ENCODE results near the gene OR1M1. TPM values are rescaled to one million over a fixed set of nuclear protein-coding genes. Genes with fewer than 3 reads are reported as not detected.
A peak's percentile ranks its signal among the peaks of the same experiment; 100 is the strongest.
"Not testable (repeated sequence)": the region's sequence is repeated elsewhere in the genome, so short reads cannot be mapped to it uniquely, and the experiment has no call there.

Gene OR1M1
- polyA plus RNA-seq, 1 donor from 2014 or later: not detected

DNA sequence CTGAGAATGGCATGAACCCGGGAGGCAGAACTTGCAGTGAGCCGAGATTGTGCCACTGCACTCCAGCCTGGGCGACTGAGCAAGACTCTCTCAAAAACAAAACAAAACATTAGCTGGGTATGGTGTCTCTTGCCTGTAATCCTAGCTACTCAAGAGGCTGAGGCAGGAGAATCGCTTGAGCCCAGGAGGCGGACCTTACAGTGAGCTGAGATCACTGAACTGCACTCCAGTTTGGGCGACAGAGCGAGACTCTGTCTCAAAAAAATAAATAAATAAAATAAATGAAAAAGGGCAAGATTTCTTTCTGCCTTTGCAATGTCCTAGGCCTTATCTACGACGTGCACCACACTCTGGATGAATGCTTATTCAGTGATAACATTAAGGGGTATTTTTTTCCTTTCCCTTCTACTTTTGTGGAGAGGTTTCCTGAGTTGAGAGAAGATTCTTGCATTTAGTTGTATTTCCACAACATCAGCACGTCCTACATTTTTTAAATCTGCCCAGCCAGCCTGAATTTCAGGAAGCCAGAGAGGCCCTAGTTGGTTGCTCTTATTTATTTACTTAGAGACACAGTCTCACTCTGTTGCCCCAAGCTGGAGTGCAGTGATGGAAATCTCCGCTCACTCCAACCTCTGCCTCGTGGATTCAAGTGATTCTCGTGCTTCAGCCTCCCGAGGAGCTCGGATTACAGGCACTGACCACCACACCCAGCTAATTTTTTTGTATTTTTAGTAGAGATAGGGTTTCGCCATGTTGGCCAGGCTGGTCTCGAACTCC lies 26.1 kb upstream of the OR1M1 start:
- H3K27ac Mint-ChIP-seq: no peak overlapping the region

DNA sequence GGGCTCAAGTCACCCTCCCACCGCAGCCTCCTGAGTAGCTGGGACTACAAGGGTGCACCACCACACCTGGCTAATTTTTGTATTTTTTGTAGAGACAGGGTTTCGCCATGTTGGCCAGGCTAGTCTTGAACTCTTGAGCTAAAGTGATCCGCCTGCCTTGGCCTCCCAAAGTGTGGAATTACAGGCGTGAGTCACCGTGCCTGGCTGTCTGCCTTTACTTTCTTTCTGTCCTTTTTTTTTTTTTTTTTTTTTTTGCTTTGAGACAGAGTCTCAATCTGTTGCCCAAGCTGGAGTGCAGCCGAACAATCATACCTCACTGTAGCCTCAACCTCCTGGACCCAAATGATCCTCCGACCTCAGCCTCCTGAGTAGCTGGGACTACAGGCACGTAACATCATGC lies 25.0 kb upstream of the OR1M1 start:
- Mint-ChIP-seq H3K36me3 (no peaks in the 10 kb centered on the region), H3K9me3 (peaks cover 4% of the 10 kb centered on the region in 3 donors), H3K27ac (no peak overlapping the region), H3K4me1 (no peaks in the 10 kb centered on the region), H3K27me3 (peaks cover 1% of the 10 kb centered on the region), H3K4me3 (no peak overlapping the region)

More for the DNA sequence above, 26.1 kb upstream of the OR1M1 start:
- peaks cover 1% of the 10 kb centered on the region for H3K27me3 Mint-ChIP-seq
- no peaks in the 10 kb centered on the region for H3K36me3 Mint-ChIP-seq
- no peak overlapping the region for H3K4me3 Mint-ChIP-seq
- H3K4me1 Mint-ChIP-seq: no peaks in the 10 kb centered on the region
- peaks cover 4% of the 10 kb centered on the region in 3 donors for H3K9me3 Mint-ChIP-seq

DNA sequence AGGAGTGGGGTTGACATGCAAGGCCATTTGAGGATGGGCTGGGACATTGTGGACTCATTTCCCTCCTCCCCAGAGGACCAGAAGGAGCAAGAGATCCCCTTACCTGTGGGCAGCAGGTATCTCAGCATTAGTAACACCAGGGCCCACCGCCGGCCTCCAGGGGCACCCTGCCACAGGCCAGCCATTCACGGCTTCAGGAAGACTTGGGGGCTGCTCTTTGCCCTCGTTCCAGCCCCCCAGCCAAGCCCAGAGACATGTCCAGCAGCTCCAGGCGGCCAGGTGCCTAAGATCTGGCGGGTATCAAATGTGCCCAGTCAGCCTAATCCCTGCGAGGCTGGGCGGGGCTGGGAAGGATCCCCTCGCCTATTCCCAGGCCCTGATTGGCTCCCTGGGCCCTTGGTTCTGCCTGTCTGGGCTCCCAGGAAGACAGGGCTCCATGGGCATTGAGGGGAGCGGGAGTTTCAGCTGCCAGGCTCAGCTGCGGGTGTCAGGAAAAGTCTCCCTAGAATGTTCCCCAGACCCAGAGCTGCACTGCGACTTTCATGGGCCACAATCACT lies 21.3 kb upstream of the OR1M1 start:
- no peaks in the 10 kb centered on the region for H3K4me1 Mint-ChIP-seq
- no peak overlapping the region for H3K4me3 Mint-ChIP-seq
- H3K27ac Mint-ChIP-seq: no peak overlapping the region
- peaks cover 0 to 2% (median 0%) of the 10 kb centered on the region in 3 donors for H3K9me3 Mint-ChIP-seq
- H3K36me3 Mint-ChIP-seq: no peaks in the 10 kb centered on the region
- H3K27me3 Mint-ChIP-seq: no peaks in the 10 kb centered on the region

DNA sequence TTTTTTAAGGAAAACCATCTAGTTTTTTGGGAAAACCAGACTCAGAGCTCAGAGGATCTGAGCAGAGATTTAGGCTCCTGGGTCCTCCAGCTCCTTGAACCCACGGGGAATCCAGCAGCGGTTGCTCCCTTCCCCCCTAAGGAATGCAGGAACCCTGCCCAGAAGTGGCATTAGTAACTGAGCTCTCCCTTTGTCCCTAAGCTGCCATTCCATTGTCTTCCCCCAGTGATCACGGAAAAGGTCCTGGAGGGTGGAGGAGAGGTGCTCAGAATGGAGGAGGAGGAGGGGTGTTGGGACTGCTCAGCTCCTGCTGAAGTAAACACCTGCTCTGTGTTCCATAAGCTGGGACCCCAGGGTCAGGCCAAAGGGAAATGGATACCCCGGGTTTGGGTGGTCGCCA lies 16.8 kb upstream of the OR1M1 start:
- Mint-ChIP-seq H3K27me3 (peaks cover 2% of the 10 kb centered on the region), H3K9me3 (peaks cover 0 to 3% (median 0%) of the 10 kb centered on the region in 3 donors), H3K27ac (no peak overlapping the region), H3K4me3 (no peak overlapping the region), H3K36me3 (no peaks in the 10 kb centered on the region), H3K4me1 (peaks cover 0 to 2% (median 0%) of the 10 kb centered on the region in 3 donors)

DNA sequence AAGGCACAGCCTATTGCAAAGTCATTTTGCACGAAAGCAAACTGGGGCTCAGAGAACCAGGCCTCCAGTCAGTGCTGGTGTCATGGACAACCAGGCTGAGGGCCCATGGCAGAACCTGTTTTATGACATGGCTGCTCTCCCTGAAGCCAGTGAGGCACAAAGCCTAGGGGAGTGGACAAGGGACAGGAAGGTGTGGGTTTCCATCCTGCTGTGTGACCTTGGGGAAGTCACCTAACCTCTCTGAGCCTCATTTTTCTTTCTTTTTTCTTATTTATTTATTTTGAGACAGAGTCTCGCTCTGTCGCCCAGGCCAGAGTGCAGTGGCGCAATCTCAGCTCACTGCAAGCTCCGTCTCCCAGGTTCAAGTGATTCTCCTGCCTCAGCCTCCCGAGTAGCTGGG lies 15.1 kb upstream of the OR1M1 start:
- H3K4me1 Mint-ChIP-seq, H3K27ac Mint-ChIP-seq, H3K36me3 Mint-ChIP-seq, H3K27me3 Mint-ChIP-seq, H3K4me3 Mint-ChIP-seq, H3K9me3 Mint-ChIP-seq: not testable (repeated sequence)

DNA sequence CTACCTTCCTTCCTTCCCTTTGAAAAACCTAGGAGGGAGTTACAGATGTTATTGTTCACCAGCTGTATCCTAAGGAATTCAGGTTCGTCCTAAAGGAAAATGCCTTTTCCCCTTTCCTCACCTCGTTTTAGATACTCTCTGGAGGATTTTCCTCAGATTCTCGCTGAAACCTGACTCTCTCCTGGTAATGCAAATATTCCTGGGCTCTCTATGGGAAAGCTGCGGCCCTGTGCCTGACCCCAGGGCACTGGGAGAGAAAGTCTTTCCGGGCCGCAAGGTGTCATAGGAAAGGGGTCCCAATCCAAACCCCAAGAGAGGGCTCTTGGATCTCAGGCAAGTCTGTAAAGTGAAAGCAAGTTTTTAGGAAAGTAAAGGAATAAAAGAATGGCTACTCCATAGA lies 13.1 kb upstream of the OR1M1 start:
- Mint-ChIP-seq H3K4me3 (no peak overlapping the region), H3K27me3 (peaks cover 2% of the 10 kb centered on the region), H3K36me3 (no peaks in the 10 kb centered on the region), H3K9me3 (peaks cover 0 to 3% (median 0%) of the 10 kb centered on the region in 3 donors), H3K4me1 (peaks cover 0 to 2% (median 0%) of the 10 kb centered on the region in 3 donors), H3K27ac (no peak overlapping the region)

DNA sequence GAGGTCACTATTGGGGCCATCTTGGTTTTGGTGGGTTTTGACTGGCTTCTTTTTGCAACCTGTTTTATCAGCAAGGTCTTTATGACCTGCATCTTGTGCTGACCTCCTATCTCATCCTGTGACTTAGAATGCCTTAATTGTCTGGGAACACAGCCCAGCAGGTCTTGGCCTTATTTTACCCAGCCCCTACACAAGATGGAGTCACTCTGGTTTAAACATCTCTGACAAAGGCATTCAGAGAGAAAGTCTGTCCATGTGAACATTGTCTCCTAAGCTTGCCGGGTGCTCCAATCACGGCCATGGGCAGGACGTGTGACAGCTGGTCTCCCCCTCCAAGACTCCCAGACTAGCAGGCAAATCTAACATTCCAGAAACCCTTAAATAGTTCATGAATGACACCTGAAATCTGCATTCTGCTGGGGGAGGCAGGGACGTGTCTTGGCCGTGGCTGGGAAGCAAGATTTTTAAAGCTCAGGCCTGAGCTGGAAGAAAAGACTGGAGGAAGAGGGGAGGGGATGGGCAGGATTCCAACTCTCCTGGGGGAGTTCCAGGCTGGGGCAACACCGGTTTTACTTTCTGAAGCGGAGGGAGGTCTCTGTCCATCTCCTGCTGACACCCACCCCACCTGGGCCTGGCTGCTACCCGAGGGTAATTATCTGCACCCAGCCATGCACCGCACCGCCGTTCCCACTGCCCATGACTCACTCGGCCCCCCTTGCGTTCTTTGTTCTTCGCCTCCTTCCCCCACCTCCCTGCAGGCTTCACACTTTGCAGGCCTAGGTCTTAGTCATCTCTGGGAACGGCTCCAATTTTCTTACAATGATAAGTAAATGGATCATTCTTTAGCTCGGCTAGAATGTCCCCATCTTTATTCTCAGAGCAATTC lies 11.6 kb upstream of the OR1M1 start:
- H3K36me3 Mint-ChIP-seq: no peaks in the 10 kb centered on the region
- peaks cover 0 to 2% (median 0%) of the 10 kb centered on the region in 3 donors for H3K9me3 Mint-ChIP-seq
- H3K4me3 Mint-ChIP-seq: no peak overlapping the region
- H3K27me3 Mint-ChIP-seq: peaks cover 2% of the 10 kb centered on the region
- H3K4me1 Mint-ChIP-seq: peaks cover 0 to 2% (median 0%) of the 10 kb centered on the region in 3 donors
- peak overlapping the region in 1 of 3 donors; percentile 39 for H3K27ac Mint-ChIP-seq

DNA sequence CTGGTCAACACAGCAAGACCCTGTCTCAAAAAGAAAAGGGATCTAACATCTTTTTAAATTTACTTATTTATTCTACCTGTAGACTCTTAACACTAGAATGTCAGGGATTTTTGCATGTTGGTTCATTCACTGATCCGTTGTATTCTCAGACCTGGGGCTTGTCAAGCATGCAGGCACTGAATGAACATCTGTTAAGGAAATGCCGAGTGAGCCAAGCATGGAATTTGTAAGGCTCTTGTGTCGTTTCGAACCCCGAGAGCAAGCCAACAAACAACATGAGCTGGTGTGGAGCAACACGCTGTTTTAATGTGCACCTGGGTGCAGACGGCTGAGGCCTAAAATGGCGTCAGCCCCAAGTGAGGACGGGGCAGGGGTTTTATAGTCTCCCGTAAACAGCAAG lies 10.0 kb upstream of the OR1M1 start:
- Mint-ChIP-seq H3K4me3 (no peak overlapping the region), H3K4me1 (peaks cover 0 to 2% (median 0%) of the 10 kb centered on the region in 3 donors), H3K27me3 (no peaks in the 10 kb centered on the region), H3K36me3 (no peaks in the 10 kb centered on the region), H3K9me3 (peaks cover 0 to 2% (median 0%) of the 10 kb centered on the region in 3 donors), H3K27ac (no peak overlapping the region)

DNA sequence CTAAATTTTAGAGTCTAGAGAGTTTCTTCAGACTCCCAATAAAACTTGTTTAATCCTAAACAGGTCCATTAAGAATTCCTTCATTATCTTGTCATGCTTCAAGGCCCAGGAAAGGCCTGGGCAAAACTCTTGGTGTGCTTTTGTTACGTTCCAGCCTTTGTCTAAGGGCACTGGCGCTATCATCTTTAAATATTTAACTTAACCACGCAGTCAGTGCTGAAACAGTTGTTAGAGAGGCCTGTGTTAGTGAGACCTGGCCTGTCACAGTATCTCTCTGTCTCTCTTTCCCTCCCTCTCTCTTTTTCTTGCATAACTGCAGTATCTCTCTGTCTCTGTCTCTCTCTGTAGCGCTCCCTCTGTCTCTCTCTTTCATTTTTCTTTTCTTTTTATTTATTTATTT lies 8.2 kb upstream of the OR1M1 start:
- Mint-ChIP-seq H3K9me3 (peaks cover 0 to 2% (median 0%) of the 10 kb centered on the region in 3 donors), H3K36me3 (no peaks in the 10 kb centered on the region), H3K27me3 (no peaks in the 10 kb centered on the region), H3K4me1 (peaks cover 0 to 2% (median 0%) of the 10 kb centered on the region in 3 donors), H3K4me3 (no peak overlapping the region), H3K27ac (no peak overlapping the region)

DNA sequence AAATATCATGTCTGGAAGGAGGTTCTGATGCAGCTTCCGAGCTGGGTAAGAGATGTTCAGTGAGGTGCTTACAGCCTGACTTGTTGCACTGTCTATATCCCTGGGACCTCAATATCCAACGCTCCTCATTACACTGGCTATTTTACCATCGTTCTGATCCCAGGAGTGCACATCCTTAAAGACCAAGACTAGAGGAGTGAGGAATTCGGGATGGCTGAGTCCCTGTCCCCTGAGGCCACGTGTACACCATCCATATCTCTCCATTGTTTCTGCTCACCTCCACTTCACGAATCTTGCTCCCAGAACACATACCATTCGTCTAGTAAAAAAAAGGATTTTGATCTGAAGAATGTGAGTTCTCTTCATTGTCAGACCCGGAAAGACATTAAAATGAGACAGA lies 20.5 kb downstream of the OR1M1 start, which contains the start of gene OR7G2:
Gene OR7G2 (minus strand): TSS at position 101 of the 400 bp plus-strand sequence. CDS start 4,232 bp downstream, outside the sequence.
- Mint-ChIP-seq H3K9me3 (no peaks in the 10 kb centered on the region), H3K4me3 (no peak within 1 kb of the TSS), H3K4me1 (no peaks in the 10 kb centered on the region), H3K27ac (peak within 1 kb of the TSS in 1 of 3 donors; percentile 31), H3K27me3 (peaks cover 8% of the 10 kb centered on the region), H3K36me3 (no peaks in the 10 kb centered on the region)

DNA sequence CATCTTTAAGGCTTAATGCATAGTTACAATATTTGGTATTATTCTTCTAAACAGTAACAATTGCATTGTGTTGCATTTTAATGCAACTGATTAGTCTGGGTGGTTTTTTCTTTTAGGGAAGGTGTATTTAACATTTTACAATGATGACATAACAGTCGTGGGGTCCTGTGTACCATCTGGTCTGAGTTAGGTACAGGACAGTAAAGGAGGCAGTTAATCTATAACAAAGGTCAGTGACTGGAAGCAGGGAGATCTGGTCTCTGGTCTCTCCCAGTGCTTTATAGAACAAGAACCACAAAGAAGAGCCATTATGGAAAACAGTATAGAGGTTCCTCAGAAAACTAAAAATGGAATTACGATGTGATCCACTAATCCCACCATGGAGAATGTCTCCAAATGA lies 23.1 kb downstream of the OR1M1 start:
- Mint-ChIP-seq H3K27me3 (peaks cover 6% of the 10 kb centered on the region), H3K36me3 (no peaks in the 10 kb centered on the region), H3K9me3 (no peaks in the 10 kb centered on the region), H3K27ac (no peak overlapping the region), H3K4me3 (no peak overlapping the region), H3K4me1 (no peaks in the 10 kb centered on the region)

DNA sequence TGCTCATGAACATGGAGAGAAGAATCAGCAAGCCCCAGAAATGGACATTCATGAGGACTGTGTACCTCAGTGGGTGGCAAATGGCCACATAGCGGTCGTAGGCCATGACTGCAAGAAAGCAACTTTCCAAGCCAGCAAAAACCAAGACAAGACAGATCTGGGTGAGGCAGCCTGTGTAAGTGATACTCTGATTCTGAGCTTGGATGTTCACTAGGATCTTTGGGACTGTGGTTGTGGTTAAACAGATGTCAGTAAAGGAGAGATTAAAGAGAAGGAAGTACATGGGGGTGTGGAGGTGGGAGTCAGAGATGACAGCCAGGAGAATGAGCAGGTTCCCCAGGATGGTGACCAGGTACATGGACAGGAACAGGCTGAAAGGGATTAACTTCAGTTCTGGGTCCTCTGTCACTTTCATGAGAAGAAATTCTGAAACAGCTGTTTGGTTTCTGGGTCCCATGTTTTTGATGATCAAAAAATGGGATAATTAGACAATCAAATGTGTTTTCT lies 28.5 kb downstream of the OR1M1 start, which contains the start of gene OR7G1:
Gene OR7G1 (minus strand): TSS at position 457 of the 507 bp plus-strand sequence. CDS start 0 bp downstream, at position 457.
- no peak within 1 kb of the TSS for H3K27ac Mint-ChIP-seq
- H3K36me3 Mint-ChIP-seq: no peaks in the 10 kb centered on the region
- no peaks in the 10 kb centered on the region for H3K4me1 Mint-ChIP-seq
- no peak within 1 kb of the TSS for H3K4me3 Mint-ChIP-seq
- no peaks in the 10 kb centered on the region for H3K9me3 Mint-ChIP-seq
- peaks cover 2% of the 10 kb centered on the region for H3K27me3 Mint-ChIP-seq

DNA sequence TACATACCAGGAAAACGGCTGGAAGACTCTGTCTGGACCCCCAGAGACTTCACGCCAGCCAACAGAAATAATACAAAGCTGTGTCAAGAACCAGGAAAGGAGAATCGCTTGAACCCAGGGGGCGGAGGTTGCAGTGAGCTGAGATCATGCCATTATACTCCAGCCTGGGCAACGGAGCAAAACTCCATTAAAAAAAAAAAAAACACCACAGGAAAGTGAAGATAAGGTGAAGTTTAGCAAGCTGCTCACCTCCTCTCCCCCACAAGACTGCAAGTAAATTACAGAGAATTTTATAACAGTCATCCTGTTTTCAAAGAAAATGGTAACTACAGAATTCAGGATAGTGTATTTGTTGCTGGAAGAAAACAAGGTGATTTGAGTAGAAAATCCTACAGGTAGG lies 29.7 kb downstream of the OR1M1 start:
- H3K36me3 Mint-ChIP-seq: no peaks in the 10 kb centered on the region
- H3K27ac Mint-ChIP-seq: no peak overlapping the region
- no peak overlapping the region for H3K4me3 Mint-ChIP-seq
- H3K27me3 Mint-ChIP-seq: peaks cover 3% of the 10 kb centered on the region
- H3K9me3 Mint-ChIP-seq: peaks cover 0 to 2% (median 2%) of the 10 kb centered on the region in 3 donors
- no peaks in the 10 kb centered on the region for H3K4me1 Mint-ChIP-seq

DNA sequence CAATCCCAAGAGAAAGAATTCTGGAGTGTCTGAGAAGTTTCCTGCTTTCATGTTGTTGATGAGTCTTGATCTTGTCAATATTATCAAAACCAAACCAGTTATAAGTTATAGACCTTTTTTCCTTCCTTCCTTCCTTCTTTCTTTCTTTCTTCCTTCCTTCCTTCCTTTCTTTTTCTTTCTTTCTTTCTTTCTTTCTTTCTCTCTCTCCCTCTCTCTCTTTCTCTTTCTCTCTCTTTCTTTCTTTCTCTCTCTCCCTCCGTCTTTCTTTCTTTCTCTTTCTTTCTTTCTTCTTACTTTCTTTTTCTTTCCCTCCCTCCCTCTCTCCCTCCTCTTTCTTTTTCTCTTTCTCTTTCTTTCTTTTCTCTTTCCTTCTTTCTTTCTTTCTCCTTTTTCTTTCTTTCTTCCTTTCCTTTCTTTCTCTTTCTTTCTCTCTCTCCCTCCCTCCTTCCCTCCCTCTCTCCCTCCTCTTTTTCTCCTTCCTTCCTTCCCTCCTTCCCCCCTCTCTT lies 40.1 kb downstream of the OR1M1 start, which contains the start of gene OR7G3:
Gene OR7G3 (minus strand): TSS at position 51 of the 506 bp plus-strand sequence. CDS start 0 bp downstream, at position 51.
- Mint-ChIP-seq H3K4me3 (no peak within 1 kb of the TSS), H3K4me1 (peaks cover 5 to 9% (median 7%) of the 10 kb centered on the region in 3 donors), H3K36me3 (no peaks in the 10 kb centered on the region), H3K27ac (no peak within 1 kb of the TSS), H3K27me3 (no peaks in the 10 kb centered on the region), H3K9me3 (peaks cover 0 to 2% (median 0%) of the 10 kb centered on the region in 3 donors)

Measured in IgD-negative memory B cell (primary cell).